ENCODE measurements around the gene FOXF2. TPM values are rescaled to one million over a fixed set of nuclear protein-coding genes. Genes with fewer than 3 reads are reported as not detected.

The FOXF2 gene
- total and polyA plus RNA-seq, 2 donors (not counting 1 experiment from before 2014, with no cell fraction given) = not detected

GRCh38 chr6:1422290-1422689 lies 32.9 kb downstream of the FOXF2 start:
- peaks cover 3% of the 10 kb centered on the region for H3K9me3 Mint-ChIP-seq (ENCODE audit: insufficient read depth)
- Histone ChIP-seq H3K36me3 (replicated peaks in 1 of 2; ENCODE audit: control extremely low read depth in 1 of 2, control insufficient read depth in 1 of 2, extremely low read depth in 1 of 2, insufficient read depth in 2 of 2, low read length in 1 of 2) (no peaks in the 10 kb centered on the region), H3K79me2 (ENCODE audit: control insufficient read depth, insufficient read depth, low read length) (no peaks in the 10 kb centered on the region), H3K4me2 (replicated peaks; ENCODE audit: low read depth, low read length, poor library complexity, severe bottlenecking) (no peak overlapping the region), H3K9me3 (ENCODE audit: control extremely low read depth in 1 of 3, control insufficient read depth in 2 of 3, insufficient read depth in 1 of 3, low read length in 2 of 3) (peaks cover 0 to 10% (median 0%) of the 10 kb centered on the region in 3 donors), H4K20me1 (ENCODE audit: control insufficient read depth, insufficient read depth, low read length, poor library complexity, severe bottlenecking) (no peaks in the 10 kb centered on the region), H3K4me3 (ENCODE audit: control extremely low read depth in 1 of 5, extremely low read depth in 1 of 5, insufficient read depth in 1 of 5, low read depth in 2 of 5, low read length in 4 of 5) (no peak overlapping the region), H3K27ac (ENCODE audit: low read length in 2 of 2) (no peak overlapping the region), H2AFZ (ENCODE audit: insufficient read depth, low read depth, low read length, poor library complexity, severe bottlenecking) (no peak overlapping the region), H3K27me3 (replicated peaks in 1 of 4; ENCODE audit: control extremely low read depth in 1 of 4, control insufficient read depth in 3 of 4, insufficient read depth in 4 of 4, low read length in 3 of 4) (peaks cover 0 to 19% (median 7%) of the 10 kb centered on the region in 4 experiments), H3K4me1 (ENCODE audit: control insufficient read depth in 2 of 2, insufficient read depth in 2 of 2, low read length in 2 of 2) (no peaks in the 10 kb centered on the region), H3K9ac (ENCODE audit: low read length) (no peak overlapping the region)
- H3K4me1 Mint-ChIP-seq = no peaks in the 10 kb centered on the region
- ChIA-PET CTCF (interaction anchor here (0.9 to 1.5 kb wide), 3 partner anchors 14 to 624 kb away, joined by 3 to 5 read pairs (median 3); no protein-coding TSS in a partner anchor), POLR2A (no interaction called here)
- WGBS (ENCODE audit: insufficient coverage) = 100% methylated on average over 1 of the region's 1 CpG
- H3K27ac Mint-ChIP-seq = no peak overlapping the region
- DNase-seq (no peak), ATAC-seq (ENCODE audit: low read depth) (no peak)
- peaks cover 45% of the 10 kb centered on the region for H3K27me3 Mint-ChIP-seq
- H3K4me3 Mint-ChIP-seq = no peak overlapping the region
- no peak for TF ChIP-seq CTCF (IDR thresholded peaks at IDR 0.05)
- no peak for TF ChIP-seq EZH2 (IDR thresholded peaks at IDR 0.05; ENCODE audit: borderline replicate concordance, insufficient read depth, low read depth, low read length, poor library complexity, severe bottlenecking)
- intact Hi-C loops (cut with micrococcal nuclease) = no loop called here

- no peak for DNase-seq
- ChIA-PET POLR2A (no interaction called here), CTCF (interaction anchor here (1.3 to 2.0 kb wide), 4 partner anchors 9 to 1235 kb away, joined by 3 to 5 read pairs (median 5); no protein-coding TSS in a partner anchor)
- intact Hi-C loops (cut with micrococcal nuclease) = no loop called here
- Mint-ChIP-seq H3K4me1 (no peaks in the 10 kb centered on the region), H3K27ac (no peak overlapping the region), H3K9me3 (ENCODE audit: insufficient read depth) (peaks cover 3% of the 10 kb centered on the region), H3K27me3 (peaks cover 42% of the 10 kb centered on the region), H3K4me3 (no peak overlapping the region)
- Histone ChIP-seq H3K27me3 (replicated peaks in 1 of 4; ENCODE audit: control extremely low read depth in 1 of 4, control insufficient read depth in 3 of 4, insufficient read depth in 4 of 4, low read length in 3 of 4) (peaks cover 0 to 19% (median 7%) of the 10 kb centered on the region in 4 experiments), H2AFZ (ENCODE audit: insufficient read depth, low read depth, low read length, poor library complexity, severe bottlenecking) (no peak overlapping the region), H3K4me3 (ENCODE audit: control extremely low read depth in 1 of 5, extremely low read depth in 1 of 5, insufficient read depth in 1 of 5, low read depth in 2 of 5, low read length in 4 of 5) (no peak overlapping the region), H4K20me1 (ENCODE audit: control insufficient read depth, insufficient read depth, low read length, poor library complexity, severe bottlenecking) (no peaks in the 10 kb centered on the region), H3K4me2 (replicated peaks; ENCODE audit: low read depth, low read length, poor library complexity, severe bottlenecking) (no peak overlapping the region), H3K9me3 (ENCODE audit: control extremely low read depth in 1 of 3, control insufficient read depth in 2 of 3, insufficient read depth in 1 of 3, low read length in 2 of 3) (peaks cover 0 to 10% (median 0%) of the 10 kb centered on the region in 3 donors), H3K9ac (ENCODE audit: low read length) (no peak overlapping the region), H3K27ac (ENCODE audit: low read length in 2 of 2) (no peak overlapping the region), H3K36me3 (replicated peaks in 1 of 2; ENCODE audit: control extremely low read depth in 1 of 2, control insufficient read depth in 1 of 2, extremely low read depth in 1 of 2, insufficient read depth in 2 of 2, low read length in 1 of 2) (no peaks in the 10 kb centered on the region), H3K79me2 (ENCODE audit: control insufficient read depth, insufficient read depth, low read length) (no peaks in the 10 kb centered on the region), H3K4me1 (ENCODE audit: control insufficient read depth in 2 of 2, insufficient read depth in 2 of 2, low read length in 2 of 2) (no peaks in the 10 kb centered on the region)
- no peak for ATAC-seq (ENCODE audit: low read depth)
- TF ChIP-seq CTCF (IDR thresholded peaks at IDR 0.05) = no peak
- no peak for TF ChIP-seq EZH2 (IDR thresholded peaks at IDR 0.05; ENCODE audit: borderline replicate concordance, insufficient read depth, low read depth, low read length, poor library complexity, severe bottlenecking)
- WGBS (ENCODE audit: insufficient coverage) = 87% methylated on average over 9 of the region's 9 CpGs
These were observed 34.2 kb downstream of the FOXF2 start for GRCh38 chr6:1423578-1423977.

Data from B cell (primary cell).